GM20000 (cell line): Measurements from ENCODE around the gene ASB7.

Experiments used
- DNase-seq: peaks from one replicate; pipeline ENCODE4 v3.0.0; 2012; ENCODE audit warnings: low spot score
- TF ChIP-seq, protein P1 (sequence below): IDR thresholded peaks from 2 replicates; pipeline ENCODE4 v1.5.1; 2012; ENCODE audit warnings: mild to moderate bottlenecking, control low read depth; ENCODE audit errors: extremely low read depth, missing control alignments

Gene ASB7

DNA sequence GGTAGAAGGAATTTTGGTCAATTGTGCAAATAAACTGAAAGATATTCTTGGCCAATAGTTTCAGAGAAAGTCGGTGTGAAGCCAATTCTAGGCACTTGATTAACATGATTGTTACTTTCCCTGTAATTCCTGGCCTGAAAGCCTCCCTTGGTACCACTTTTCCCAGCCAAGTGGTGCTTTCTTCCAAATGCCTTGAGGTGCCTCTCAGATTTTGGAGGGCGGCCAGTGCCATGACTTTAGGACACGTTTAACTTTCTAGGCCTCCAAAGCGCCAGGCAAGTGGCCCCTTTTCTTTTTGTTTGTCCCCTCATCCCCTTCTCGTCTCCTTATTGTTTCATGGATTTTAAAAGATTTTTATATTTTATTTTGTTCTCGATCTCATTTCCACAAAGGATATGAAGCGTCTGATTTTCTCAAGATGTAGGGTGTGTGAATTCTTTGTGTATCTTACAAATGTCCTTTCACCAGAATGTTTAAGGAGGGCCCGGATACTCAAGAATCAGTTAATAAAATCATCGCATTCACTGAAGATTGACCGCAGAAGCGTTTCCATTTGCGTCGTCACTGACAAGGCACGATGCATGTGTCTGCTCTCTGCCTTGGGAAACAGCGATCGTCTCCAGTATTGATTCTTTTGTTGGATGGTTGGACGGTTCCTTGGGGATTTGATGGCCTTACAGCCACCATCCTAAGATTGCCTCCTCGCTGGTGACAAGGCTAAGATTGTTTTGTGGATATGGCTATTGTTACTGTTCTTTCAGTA is 87.8 kb downstream of the ASB7 start:
- TF ChIP-seq, protein P1, sequence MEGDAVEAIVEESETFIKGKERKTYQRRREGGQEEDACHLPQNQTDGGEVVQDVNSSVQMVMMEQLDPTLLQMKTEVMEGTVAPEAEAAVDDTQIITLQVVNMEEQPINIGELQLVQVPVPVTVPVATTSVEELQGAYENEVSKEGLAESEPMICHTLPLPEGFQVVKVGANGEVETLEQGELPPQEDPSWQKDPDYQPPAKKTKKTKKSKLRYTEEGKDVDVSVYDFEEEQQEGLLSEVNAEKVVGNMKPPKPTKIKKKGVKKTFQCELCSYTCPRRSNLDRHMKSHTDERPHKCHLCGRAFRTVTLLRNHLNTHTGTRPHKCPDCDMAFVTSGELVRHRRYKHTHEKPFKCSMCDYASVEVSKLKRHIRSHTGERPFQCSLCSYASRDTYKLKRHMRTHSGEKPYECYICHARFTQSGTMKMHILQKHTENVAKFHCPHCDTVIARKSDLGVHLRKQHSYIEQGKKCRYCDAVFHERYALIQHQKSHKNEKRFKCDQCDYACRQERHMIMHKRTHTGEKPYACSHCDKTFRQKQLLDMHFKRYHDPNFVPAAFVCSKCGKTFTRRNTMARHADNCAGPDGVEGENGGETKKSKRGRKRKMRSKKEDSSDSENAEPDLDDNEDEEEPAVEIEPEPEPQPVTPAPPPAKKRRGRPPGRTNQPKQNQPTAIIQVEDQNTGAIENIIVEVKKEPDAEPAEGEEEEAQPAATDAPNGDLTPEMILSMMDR, result no peak
- DNase-seq, result no peak

DNA sequence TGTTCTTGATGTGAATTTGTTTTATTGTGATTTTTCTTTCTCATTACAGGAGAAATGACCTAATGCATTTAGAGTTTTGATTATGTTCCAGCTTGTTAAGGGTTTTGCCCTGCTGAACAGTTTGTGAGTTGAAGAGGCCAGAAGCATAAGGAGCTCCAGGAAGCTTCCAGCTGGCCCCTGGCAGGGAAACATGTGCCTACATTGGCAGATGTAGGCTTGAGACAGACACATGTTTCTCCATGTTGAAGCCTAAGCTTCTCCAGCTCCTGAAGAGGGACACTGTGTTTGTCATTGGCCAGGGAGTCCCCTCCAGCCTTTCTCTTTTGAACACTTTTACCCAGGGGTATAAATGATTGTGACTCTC is 88.4 kb downstream of the ASB7 start:
- DNase-seq, result no peak
- TF ChIP-seq, protein P1, result no peak

DNA sequence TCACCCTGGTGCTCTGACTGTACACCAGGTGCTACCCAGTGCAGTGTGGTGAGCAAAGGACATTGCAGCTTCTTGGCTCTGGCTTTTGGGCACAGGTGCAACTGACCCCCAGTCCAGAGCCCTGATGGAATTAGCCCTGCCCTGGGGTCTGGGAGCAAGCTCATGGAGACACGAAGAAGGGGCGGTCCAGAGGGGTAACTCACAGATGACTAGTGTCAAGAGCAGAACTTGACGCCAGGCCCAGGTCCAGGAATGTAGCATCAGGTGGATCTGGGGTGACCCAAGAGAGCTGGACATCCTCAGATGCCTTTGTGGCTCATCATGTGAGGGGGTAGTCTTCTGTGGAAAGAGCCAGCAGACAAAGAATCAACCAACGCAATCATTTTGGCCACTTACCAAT is 88.9 kb downstream of the ASB7 start:
- TF ChIP-seq, protein P1, result no peak
- no peak for DNase-seq

DNA sequence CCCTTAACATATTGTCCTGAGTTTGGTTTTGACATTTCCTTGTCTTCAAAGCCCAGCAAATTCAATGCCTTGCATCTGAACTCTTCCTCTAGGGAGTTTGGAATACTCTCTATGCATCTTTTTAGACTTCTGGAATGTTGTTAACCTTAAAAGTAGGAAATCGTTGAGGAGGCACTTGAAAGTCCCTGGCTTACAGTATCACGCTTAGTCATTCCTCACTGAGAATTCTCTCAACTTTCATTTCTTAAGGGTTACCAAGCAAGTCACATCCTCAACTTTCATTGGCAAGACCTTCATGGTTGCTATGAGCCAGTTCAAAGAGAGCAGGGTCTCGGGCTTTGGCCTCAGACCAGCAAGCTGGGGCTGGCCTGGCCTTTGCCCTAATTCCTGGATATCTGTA is 89.9 kb downstream of the ASB7 start:
- TF ChIP-seq, protein P1, result no peak
- no peak for DNase-seq

DNA sequence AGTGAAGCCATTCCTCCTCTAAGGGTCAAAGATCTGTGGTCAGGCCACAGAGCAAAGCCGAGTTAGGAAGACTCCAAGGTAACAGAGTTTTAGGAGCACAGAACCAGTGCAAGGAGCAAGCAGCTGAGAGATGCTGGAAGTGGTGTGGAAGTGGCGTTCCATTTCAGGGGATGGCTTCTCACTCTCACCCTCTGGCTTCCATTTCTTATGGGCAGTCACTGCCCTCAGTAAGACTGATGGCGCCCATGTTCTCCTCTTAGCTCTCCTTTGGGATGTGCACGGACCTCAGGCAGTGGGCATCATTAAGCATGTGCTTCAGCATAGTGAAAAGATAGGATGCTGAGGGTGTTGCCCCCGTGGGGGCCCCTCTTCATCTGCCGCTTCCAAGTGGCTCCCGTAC is 90.3 kb downstream of the ASB7 start:
- DNase-seq, result no peak
- TF ChIP-seq, protein P1, result no peak

DNA sequence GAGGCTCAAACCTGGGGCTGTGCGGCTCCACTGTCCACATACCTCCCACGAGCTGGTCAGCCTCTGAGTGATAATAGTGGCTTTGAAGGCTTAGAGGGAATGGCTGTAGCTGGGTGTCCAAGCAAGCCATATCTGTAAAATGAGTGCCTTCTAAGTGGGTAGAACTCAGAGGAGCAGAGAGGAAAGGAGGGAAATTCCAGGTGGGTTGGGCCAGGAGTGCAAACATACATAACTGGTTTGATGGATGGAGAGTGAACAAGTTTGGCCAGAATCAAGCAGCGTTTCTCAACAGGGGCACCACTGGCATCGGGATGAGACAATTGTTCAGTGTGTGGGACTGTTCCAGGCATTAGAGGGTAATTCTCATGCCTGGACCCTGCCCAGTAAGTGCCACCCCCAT is 91.1 kb downstream of the ASB7 start:
- TF ChIP-seq, protein P1, result no peak

DNA sequence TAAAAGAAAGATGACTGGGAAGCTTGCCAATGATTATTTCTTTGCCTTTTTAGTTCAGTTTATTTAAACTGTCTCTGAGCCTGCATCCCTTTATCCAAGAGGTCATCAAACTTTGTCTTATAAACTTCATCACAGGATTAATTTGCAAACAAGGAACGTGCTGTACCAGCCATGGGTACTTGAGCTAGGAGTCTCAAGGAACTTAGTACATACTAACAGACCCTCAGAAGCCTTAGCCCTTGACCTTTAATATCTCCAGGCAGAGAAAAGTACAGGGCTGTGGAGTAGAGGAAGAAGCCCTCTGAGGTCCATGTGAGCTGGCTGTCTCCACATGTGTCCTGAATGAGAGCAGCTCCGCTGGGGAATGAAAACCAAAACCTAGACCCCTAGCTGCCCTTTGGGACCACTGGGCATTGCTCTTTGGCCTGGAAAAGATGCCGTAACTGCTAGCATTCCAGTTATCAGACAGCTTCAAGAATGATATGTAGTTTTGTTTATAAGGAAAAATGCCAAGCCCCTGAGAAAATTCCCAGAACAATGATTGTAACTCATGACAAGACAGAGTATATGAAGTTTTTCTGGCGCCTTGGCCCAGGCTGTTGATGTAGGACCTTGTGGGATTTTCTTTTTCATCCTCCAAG is 92.1 kb downstream of the ASB7 start:
- TF ChIP-seq, protein P1, result no peak
- no peak for DNase-seq

More for the DNA sequence above, 91.1 kb downstream of the ASB7 start:
- no peak for DNase-seq
